Ishikawa (cell line): ENCODE results near the gene LAMA3.

ENCODE experiments used
- CEBPB ChIP-seq: IDR thresholded peaks from 2 replicates; pipeline ENCODE4 v1.6.1; 2012
- CREB1 ChIP-seq: IDR thresholded peaks from 2 replicates; pipeline ENCODE4 v1.6.1; 2012; ENCODE audit warnings: low read depth
- EGR1 ChIP-seq: IDR thresholded peaks from 2 replicates; pipeline ENCODE4 v1.6.1; 2012
- EP300 ChIP-seq: IDR thresholded peaks from 2 replicates; pipeline ENCODE4 v1.6.1; 2012; ENCODE audit warnings: borderline replicate concordance
- FOXM1 ChIP-seq: IDR thresholded peaks from 2 replicates; pipeline ENCODE4 v1.6.1; 2012; ENCODE audit warnings: low read depth, borderline replicate concordance
- NFIC ChIP-seq: IDR thresholded peaks from 2 replicates; pipeline ENCODE4 v1.6.1; 2012
- RAD21 ChIP-seq: IDR thresholded peaks from 2 replicates; pipeline ENCODE4 v1.6.1; 2012; ENCODE audit warnings: low read depth
- REST ChIP-seq: IDR thresholded peaks from 2 replicates; pipeline ENCODE4 v1.6.1; 2012; ENCODE audit warnings: low read depth, mild to moderate bottlenecking
- TAF1 ChIP-seq: IDR thresholded peaks from 2 replicates; pipeline ENCODE4 v1.6.1; 2012; ENCODE audit warnings: low read depth, mild to moderate bottlenecking
- TCF12 ChIP-seq: IDR thresholded peaks from 2 replicates; pipeline ENCODE4 v1.6.1; 2012; ENCODE audit warnings: low read depth
- TEAD4 ChIP-seq: IDR thresholded peaks from 2 replicates; pipeline ENCODE4 v1.6.1; 2012
- USF1 ChIP-seq: IDR thresholded peaks from 2 replicates; pipeline ENCODE4 v1.6.1; 2012
- YY1 ChIP-seq: IDR thresholded peaks from 2 replicates; pipeline ENCODE4 v1.6.1; 2012; ENCODE audit warnings: low read depth
- ZBTB7A ChIP-seq: IDR thresholded peaks from 2 replicates; pipeline ENCODE4 v1.6.1; 2012; ENCODE audit warnings: low read depth
- TF ChIP-seq, protein P1 (sequence below): IDR thresholded peaks from 2 replicates; pipeline ENCODE4 v1.6.1; 2012

LAMA3 gene

DNA sequence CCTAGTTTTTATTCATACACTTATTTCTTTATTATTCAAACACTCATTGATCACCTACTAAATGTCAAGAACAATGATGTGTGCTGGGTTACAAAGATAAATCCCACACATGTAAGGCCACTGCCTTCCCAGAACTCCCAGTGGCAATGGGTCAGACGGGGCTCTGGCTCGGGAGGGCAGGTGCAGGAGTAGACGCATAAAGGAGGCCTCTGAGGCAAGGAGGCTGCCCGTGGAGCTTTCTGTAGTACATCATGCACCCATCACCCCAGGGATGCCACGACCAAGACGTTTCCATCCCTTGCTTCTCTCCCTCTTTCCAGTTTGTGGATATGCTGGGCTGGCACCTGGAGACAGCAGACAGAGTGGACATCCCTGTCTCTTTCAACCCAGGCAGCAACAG, 172.1 kb downstream of the LAMA3 start:
- TF ChIP-seq CEBPB, result no peak
- no peak for TF ChIP-seq RAD21
- TF ChIP-seq NFIC, result no peak
- no peak for TF ChIP-seq EP300
- no peak for TF ChIP-seq CREB1
- TF ChIP-seq FOXM1, result no peak
- no peak for TF ChIP-seq TAF1
- TF ChIP-seq REST, result no peak
- TF ChIP-seq YY1, result no peak
- TF ChIP-seq, protein P1, sequence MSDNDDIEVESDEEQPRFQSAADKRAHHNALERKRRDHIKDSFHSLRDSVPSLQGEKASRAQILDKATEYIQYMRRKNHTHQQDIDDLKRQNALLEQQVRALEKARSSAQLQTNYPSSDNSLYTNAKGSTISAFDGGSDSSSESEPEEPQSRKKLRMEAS, result no peak
- TF ChIP-seq ZBTB7A, result no peak
- TF ChIP-seq TCF12, result no peak

- TF ChIP-seq FOXM1 (no peak), TAF1 (no peak), CEBPB (no peak), REST (no peak), TCF12 (no peak), ZBTB7A (no peak), YY1 (no peak), EP300 (no peak), CREB1 (no peak), EGR1 (no peak), NFIC (no peak), RAD21 (no peak), TEAD4 (no peak), USF1 (no peak)
- TF ChIP-seq, protein P1, result no peak
These were observed 172.7 kb downstream of the LAMA3 start for GRCh38 chr18:23861805-23862470.

GRCh38 chr18:23864624-23865023, 175.4 kb downstream of the LAMA3 start:
- no peak for TF ChIP-seq NFIC
- TF ChIP-seq EGR1, result no peak

- no peak for TF ChIP-seq EP300
- no peak for TF ChIP-seq YY1
- TF ChIP-seq NFIC, result no peak
- no peak for TF ChIP-seq USF1
- TF ChIP-seq CEBPB, result no peak
- TF ChIP-seq ZBTB7A, result no peak
- TF ChIP-seq, protein P1, result no peak
- no peak for TF ChIP-seq FOXM1
- no peak for TF ChIP-seq EGR1
- TF ChIP-seq CREB1, result no peak
- TF ChIP-seq TCF12, result no peak
- no peak for TF ChIP-seq TAF1
- TF ChIP-seq REST, result no peak
- no peak for TF ChIP-seq TEAD4
- TF ChIP-seq RAD21, result no peak
These were observed 177.8 kb downstream of the LAMA3 start for GRCh38 chr18:23867006-23867405.
